Measurements from ENCODE around the gene GAK.

Gene GAK

DNA sequence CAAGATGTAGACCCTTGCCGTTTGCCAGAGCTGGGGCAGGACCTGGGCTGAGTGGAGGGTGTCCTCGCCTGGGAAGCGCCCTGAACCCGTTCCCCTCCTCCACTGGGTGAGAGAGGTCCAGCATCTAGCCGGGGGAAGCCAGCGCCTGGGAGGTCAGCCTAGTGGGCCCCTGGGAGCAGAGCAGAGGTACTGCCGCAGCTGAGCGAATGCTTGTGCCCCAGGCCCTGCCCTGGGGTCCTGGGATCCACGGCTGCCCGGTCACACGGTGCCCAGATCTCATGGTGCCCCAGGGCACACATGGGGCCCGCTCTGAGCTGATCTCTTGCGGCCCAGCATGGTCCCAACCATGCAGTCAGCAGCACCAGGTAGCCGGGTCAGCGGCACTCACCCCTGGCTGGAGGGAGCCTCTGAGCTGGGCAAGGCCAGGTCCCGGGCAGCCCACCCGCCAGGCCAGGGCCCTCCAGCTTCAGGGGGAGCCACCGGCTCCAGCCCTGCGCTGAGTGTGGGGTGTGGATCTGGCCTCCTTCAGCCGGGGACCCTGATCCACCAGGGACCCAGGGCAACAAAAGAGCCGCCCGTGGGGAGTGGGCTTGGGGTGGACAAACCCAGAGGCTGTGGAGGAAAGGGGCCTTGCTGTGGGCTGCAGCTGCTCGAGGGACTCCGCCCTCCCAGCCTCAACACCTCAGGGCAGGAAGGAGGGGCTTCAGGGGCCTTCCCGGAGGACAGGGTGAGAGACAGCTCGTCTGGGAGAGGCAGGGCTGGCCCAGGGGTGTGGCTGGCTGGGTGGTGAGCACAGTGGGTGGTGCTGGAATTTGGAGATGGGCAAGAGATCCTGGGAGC, 102.1 kb downstream of the GAK start:
- no peak for DNase-seq (ENCODE audit: low read depth)

DNA sequence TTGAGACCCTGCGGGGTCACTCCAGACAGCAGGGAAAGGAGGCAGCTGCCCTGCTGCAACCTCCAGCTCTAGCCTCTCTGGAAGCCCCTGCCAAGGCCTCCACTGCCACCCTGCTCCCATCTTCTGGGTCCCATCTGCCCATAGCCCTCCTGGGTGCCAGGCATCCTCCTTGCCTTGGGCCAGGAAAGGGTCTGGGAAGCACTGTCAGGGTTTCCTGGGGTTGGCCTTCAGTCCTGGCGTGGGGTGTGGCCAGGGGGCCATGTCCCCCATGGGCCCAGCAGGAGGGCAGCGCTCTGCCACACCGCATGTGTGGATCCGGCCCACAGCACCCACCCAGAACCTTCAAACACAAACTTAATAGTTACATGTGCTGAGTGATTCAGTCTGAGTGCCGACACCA, 102.8 kb downstream of the GAK start:
- no peak for DNase-seq (ENCODE audit: low read depth)

DNA sequence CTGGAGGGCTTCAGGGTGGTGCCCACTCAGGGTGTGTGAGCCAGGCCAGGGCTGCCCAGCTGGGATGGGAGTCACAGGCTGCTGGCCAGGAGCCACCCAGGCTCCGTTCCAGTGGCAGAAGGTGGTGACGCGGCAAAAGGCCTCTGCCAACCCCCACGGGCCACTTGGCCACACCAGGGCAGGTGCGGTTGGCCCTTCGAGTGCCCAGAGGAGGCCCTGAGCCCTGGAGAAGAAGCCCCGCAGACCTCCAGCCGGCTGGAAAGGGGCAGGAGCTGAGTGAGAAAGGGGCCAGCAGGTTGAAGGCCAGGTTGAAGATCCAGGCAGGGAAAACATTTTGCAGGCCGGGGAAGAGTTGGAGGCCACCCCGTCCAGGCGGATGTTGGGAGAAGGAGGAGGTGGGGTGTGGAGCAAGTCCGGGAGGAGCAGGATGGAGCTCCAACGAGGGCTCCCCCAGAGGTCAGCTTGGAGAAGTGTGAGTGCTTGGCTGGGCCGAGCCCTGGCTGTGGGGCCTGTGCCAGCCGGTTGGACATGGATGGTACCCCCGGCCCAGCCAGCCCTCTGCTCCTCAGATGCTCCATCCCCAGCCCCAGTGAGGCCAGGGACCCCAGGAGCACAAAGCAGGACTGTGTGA, 103.4 kb downstream of the GAK start:
- DNase-seq (ENCODE audit: low read depth), result no peak

DNA sequence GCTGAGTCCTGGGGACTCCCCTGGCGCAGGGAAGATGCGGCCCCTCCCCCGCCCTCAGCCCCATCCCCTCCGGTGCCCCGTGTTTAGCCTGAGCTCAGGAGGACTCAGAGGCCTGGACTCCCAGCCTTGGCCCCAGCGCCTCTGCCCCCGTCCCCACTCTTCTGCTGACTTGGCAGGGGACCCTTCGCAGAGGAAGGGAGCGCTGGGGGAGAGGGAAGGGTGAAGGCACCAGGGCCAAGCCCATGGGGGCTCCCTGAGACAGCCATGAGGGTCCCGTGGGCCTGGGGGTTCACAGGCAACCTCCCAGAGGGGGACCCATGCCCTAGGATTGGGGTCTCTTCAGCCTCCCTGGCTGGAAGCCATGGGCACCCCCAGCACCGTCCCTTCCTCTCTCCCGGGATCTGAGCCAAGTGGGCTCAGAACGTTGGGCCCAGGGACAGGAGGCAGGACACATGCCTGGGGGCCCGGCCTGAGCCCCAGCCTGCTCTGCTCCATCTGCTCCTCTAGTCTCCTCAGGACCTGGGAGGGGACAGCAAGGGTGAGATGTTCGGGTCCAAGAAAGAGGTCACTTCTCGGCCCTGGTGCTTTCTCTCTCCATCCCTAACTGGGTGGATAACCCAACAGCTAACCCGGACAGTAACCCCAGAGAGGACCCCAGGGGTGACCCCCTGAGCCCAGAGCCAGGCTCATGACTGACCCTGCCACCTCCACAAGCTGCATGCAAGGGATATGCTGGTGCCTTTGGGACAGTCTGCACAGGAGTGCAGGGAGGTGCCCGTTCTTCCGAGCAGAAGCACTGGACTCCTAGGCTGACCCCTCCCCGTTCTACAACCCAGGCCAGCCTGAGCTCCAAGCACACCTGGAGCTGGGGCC, 104.7 kb downstream of the GAK start:
- DNase-seq (ENCODE audit: low read depth), result no peak

DNA sequence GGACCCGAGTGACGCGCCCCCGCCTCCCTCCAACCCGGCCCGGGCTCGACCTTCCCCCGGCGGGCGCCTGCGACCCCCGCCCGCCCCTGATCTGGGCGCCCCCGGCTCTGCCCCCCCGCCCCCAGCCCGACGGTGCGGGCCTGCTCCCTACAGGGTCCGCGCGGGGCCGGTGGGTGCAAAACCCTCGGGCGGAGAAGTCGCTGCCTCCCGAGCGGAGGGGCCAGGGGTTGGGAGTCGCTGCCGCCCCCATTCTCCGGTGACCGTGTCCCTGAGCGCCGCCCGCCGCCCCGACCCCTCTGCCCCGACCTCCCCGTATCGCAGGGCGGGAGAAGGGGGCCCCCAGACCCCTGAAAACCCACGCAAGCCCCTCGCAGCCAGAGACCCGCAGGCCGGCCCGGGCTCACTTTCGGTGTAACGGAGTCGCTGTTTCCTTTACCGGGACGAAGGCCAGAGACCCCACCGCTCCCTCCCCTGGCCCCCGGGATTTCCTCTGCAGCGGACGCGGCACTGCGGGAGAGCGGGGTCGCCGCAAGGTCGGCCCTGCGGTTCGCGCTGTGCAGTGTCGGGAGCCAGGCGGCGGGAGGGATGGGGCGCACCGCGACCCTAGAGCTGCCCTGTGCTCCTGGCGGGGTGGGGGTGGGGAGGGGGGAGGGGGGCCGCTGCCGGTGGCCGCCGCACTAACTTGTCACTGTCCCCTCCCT, 105.5 kb downstream of the GAK start:
- DNase-seq (ENCODE audit: low read depth), result no peak

DNA sequence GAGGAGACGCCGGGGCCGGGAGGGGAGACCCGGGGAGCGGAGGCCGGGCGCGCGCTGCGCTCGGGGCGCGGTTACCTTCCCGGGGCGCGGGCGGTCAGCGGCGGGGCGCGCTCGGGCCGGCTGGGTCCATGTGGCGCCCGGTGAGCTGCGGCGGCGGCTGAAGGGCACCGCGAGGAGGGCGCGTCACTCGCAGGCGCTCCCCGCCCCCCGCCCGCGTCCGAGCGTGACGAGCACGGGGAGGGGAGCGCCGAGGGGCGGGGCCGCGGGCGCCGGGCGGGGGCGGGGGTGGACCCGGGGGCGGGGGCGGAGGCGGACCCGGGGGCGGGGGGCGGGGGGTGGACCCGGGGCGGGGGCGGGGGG, 106.2 kb downstream of the GAK start, which contains the start of gene CPLX1:
TSS of gene CPLX1 (minus strand) at position 159 of the 360 bp plus-strand sequence. CDS start 1,607 bp downstream, outside the sequence.
- DNase-seq (ENCODE audit: low read depth), result no peak

DNA sequence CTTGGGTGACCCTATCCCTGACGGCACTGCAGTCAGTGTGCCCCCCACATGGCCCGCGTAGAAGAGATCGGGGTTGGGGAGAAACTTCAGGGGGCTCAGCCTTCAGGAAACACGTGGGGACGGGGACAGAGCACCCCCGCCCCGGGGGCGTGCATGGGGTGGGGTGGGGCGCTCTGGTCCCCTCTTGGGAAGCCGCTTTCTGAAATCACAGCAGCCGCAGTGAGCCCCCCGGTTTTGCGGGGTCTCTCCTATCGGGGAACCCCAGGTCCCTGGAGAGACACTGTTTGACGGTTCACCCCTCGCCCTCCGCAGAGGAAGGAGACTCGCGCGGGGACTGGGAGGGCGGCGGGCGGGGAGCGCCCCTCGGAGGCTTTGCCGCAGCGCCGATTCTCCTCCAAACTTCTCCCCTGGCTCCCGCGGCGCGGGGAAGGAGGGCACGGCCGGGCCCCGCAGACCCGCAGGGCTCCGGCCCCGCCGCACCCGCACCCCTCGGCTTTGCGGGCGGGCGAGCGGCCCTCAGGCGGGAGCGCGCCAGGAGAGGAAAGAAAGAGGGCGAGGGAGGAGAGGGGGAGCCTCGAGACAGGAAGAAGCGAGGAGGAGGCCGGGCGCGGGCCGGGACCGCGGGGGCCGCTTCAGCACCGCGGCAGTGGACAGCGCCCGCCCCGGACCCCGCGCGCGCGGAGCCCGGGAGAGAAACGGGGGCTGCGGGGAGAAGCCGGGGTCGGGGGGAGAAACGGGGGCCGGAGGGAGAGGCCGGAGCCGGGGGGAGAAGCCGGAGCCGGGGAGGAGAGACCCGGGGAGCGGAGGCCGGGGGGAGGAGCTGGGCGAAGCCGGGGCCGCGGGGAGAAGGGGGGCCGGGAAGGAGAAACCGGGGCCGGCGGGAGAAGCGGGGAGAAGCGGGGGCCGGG, 106.8 kb downstream of the GAK start:
- DNase-seq (ENCODE audit: low read depth), result no peak

DNA sequence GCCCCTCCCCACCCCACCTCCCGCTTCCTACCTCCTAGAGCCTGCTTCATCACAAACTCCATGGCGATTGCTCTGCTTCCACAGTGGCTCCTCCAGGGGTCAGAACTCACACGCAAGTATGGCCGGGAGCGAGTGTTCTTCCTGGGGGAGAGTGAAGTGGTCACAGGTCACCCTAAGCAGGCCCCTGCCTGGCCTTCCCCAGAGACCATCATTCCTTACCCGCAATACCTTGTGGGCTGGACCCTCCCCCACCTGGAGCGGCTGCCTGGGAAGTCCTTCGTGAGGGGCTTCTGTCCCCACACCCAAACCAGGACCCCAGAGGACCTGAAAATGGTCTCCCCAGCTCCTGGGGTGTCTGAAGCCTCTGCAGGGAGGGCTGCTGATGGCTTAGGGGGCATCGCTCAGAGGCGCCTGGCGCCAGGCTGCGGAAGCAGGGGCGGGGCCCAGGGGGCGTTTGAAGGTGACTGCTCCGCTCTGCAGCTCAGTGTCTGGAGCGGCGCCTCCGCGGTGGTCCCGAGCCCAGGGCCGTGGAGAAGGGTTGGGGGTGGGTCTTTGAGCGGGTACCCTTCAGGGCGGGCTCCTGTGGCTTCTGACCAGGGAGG, 107.6 kb downstream of the GAK start:
- DNase-seq (ENCODE audit: low read depth), result no peak

DNA sequence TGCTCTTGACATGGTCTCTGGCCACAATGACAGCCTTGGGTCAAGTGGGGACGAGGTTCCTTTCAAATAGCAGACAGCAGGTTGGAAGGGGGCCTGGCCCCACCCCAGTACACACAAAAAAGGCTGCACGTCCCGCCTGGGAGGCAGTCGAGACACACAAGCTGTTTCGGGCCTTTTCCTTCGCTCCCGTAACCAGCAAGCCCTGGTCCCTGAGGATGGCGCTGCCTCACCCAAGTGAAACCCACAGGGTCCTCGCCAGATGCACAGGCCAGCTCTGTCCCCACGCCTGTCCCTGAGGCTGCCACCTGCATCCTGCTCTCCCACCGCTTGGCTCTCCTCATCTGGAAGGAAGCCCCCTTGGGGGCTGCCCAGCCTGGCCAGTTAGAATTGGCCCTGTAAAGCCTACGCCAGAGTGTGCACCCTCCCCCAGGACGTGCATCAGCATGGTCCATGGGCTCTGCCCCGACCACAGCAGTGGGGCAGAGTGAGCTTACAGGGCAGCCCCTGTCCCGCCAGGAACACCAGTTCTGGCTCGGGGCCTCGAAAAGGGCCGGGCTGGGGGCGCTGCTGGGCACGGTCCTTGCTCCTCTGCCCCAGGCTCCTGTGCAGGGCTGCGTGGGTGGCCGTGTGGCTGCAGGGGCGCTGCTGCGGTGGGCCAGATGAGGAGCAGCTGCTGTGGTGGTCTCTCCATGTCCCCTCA, 108.2 kb downstream of the GAK start:
- DNase-seq (ENCODE audit: low read depth), result no peak

DNA sequence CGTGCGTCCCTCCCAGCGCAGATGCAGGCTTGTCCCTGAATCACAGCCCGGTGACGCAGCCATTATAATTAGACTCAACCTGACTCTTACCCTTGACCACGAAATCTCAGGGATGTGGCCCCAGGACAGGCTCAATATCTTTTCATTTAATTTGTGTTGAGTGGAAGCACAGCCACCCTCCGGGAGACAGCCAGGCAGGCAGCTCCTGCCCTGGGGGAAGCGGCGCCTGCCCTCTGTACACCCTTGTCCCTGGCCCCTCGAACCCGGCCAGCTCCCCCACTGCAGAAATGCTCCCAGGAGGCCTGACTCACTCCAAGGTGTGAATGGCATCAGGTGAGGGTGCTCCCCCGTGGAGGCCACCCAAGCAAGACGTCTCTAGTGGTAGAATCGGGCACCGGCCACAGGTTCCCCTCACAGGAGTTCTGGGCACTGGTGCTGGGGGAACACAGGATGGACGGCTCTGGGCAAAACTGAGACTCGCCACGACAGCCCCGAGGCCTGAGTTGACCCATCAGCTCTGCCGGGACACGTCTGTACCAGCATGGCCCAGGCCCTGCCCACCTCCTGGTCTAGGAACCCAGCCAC, 108.8 kb downstream of the GAK start:
- DNase-seq (ENCODE audit: low read depth), result no peak

DNA sequence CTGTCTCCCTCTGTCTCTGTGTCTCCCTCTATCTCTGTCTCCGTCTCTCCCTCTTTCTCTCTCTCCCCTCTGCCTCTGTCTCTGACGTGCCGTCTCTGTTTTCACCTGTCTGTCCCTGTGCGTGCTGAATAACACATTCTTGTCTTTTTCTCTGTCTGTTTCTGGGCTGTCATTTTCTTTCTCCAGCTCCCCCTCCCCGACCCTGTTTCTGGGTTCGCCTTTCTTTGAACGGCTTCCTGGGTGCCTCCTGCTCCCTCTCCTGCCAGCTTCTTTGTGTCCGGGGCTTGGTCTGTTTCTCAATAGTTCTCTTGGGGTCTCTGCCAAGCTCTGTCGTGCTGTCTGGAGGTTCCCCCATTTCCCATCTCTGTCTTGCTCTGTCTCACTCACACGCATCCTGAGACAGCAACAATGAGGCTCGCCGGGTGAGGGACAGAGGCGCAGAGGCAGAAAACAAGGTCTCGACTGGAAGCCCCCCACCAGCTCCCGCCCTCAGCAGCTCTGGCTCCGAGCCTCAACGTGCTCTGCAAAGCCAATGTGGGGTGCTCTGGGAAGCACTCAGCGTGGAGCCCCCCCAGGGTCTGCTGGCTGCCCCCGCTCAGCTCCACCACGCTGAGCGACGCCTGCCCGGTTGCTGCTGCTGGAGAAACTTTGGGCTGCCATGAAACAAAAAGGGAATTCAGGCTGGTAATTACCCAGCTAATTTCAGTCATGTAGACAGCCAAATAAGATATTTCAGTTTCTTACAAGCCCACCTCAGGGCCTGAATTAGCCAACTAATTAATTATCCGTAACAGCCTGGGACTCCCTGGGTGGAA, 109.5 kb downstream of the GAK start:
- no peak for DNase-seq (ENCODE audit: low read depth)

DNA sequence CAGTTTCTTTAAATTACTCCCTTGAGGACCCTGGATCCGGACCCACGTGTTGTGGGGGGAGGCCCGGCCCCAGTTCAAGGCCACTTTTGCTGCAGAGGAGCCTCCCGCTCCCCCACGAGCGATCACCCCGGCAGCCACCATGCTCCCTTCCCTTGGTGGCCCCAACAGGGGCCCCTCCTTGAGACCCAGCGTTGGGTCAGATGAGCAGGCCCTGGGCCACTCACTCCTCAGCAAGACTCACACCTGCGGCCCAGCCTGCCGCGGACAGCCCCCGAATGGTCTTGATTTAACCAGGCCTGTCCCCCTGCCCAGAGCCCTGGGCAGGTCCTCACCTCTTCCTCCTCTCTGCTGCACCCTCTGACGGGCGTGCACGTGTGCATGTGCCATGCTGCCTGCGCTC, 110.5 kb downstream of the GAK start:
- no peak for DNase-seq (ENCODE audit: low read depth)

DNA sequence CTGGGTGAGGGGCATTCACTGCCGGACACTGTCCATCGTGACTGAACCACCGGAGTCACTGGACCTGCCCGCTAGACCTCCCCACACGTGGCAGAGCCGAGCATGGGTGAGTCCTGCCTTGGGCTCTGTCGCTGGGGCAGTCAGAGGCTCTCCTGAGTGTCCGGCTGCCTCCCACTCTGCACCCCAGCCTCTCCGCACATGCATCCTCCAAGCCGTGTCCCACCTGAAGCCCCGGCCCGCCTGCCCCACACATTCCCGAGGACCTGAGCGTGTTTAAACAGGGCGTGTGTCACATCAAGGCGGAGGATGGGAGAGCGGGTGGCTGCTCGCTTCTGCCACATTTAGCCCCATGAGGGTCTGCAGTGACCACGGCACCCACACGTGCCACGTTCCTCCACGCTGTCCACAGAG, 110.9 kb downstream of the GAK start:
- no peak for DNase-seq (ENCODE audit: low read depth)

DNA sequence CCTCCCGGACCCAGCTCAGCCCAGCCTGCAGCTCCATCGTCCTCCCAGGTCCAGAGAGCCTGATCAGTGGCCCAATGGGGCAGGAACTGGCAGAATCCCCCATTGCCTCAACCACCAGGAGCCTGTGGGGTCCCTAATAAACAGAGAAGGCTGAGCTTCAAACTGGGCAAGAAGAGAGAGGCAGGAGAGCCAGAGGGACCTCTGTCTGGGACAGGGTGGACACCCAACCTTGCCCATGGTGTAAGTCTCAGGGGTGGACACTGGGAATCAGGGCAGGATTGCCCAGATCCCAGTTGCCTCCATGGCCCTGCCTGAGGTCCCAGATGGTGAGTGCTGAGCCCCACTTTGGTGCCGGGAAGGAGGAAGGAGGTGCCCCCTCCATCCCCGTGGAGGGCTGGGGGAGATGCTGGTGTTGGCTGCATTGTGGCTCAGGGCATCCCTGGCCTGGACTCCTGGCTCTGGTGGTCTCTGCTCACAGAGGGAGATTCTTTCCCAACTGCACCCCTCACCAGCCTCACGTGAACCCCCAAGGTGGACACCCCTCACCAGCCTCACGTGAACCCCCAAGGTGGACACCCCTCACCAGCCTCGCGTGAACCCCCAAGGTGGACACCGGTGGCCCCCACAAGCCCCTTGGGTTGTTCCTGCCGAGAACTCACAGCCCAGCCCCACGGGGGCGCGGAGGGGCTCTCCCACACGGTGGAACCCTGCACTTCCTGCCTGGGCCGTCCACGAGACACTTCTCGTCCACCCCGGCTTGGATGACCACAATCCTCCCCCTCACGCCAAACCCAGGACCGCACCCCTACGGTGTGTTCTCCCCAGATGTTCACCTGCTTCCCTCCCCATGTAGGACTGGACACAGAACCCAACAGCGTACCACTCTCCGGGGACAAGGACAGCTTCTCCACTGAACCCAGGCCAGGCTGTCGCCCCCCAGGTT, 111.6 kb downstream of the GAK start:
- DNase-seq (ENCODE audit: low read depth), result no peak

DNA sequence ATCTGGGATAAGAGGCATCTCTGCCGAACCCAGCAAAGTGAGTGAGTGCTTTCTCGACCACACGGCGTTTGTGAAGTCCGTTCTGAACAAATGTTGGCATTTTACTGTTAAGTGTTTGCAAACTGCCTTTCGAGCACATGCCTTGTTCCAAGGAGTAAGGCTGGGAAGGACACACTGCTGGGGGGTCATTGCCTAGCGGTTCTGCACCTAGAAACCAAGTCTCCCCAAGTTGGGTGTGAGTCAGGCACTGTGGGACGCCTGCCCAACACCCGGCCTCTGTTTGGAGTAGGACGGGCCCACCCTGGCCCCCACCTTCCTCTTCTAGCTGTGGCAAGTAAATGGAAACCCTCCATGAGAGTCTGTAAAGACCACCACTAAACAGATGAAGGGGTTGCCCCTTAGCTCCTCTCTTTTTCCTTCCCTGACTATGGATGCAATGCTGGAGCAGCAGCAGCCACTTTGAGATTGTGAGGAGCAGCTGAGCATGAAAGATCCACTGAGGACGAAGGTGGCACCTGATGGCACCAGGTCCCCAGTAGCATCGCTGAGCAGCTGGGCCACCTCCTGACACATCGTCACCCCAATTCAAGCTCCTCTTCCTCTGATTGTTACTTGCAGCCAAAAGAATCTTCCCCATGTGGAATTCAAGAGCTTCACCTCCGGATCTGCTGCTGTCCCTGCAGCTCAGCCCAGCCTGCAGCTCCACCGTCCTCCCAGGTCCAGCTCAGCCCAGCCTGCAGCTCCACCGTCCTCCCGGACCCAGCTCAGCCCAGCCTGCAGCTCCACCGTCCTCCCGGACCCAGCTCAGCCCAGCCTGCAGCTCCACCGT, 112.5 kb downstream of the GAK start:
- no peak for DNase-seq (ENCODE audit: low read depth)

DNA sequence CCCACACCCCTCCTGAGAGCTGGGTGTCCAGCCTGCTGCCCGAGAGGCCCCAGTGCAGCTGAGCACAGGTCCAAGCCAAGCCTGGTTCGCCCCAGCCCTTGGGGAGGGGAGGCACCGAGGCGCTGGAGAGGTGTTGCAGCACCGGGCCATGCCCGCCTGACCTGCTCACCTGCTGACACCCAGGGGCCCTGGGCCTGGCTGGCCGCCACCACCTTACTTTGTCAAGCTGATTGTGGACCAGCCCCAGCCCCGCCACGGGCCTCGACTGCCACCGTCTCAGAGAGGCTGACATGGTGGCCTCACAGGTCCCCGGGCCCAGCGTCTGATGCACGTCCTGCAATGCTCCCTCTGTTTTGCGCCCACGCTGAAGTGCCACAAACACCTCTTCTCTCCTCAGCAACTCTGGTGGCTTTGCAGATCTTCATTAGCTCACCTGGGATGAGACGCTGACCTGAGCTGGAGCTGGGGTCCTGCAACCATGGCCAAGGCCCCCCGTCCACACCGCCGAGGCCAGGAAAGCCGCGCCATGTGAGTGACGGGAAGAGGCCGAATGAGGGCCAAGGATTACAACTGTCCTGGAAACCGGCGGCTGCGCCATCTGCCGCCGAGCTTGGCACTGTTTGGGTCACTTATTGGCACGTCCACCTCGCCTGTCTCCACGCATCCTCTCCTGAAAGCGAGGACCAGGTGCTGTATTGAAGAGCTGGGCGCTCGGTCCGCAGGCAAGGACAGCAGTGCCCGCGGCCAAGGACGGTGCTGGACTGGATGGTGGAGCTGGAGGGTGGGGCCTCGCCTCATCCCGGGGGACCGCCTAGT, 113.8 kb downstream of the GAK start:
- no peak for DNase-seq (ENCODE audit: low read depth)
